Activated CD8-positive, alpha-beta memory T cell treated with anti-CD3 and anti-CD28 coated beads, Interleukin-2, amount 50 U/mL, for 1 hour (primary cell): Measurements from ENCODE around the gene FAF2.
"Not testable (repeated sequence)": the region's sequence is repeated elsewhere in the genome, so short reads cannot be mapped to it uniquely, and the experiment has no call there.

Experiments used
- DNase-seq: peaks from one replicate; pipeline ENCODE4 v3.0.0-alpha.2; 2020; ENCODE audit errors: extremely low read depth

FAF2 gene

GRCh38 chr5:176416965-176417364 lies 31.2 kb upstream of the FAF2 start:
- DNase-seq, result no peak

GRCh38 chr5:176418251-176418650 lies 29.9 kb upstream of the FAF2 start:
- DNase-seq, result no peak

GRCh38 chr5:176420086-176420485 lies 28.1 kb upstream of the FAF2 start:
- no peak for DNase-seq

- no peak for DNase-seq
These were observed 27.1 kb upstream of the FAF2 start for GRCh38 chr5:176420972-176421544.

- no peak for DNase-seq
These were observed 24.0 kb upstream of the FAF2 start for GRCh38 chr5:176424181-176424580.

- no peak for DNase-seq
These were observed 23.0 kb upstream of the FAF2 start for GRCh38 chr5:176425138-176425537.

GRCh38 chr5:176425791-176426190 lies 22.4 kb upstream of the FAF2 start:
- no peak for DNase-seq

GRCh38 chr5:176426876-176427275 lies 21.3 kb upstream of the FAF2 start:
- no peak for DNase-seq

- DNase-seq, result no peak
These were observed 20.2 kb upstream of the FAF2 start for GRCh38 chr5:176427971-176428370.

GRCh38 chr5:176429972-176430371 lies 18.2 kb upstream of the FAF2 start:
- no peak for DNase-seq

- DNase-seq, result no peak
These were observed 15.5 kb upstream of the FAF2 start for GRCh38 chr5:176432707-176433106.

- DNase-seq, result no peak
These were observed 11.5 kb upstream of the FAF2 start for GRCh38 chr5:176436656-176437055.

GRCh38 chr5:176438959-176439757 lies 9.0 kb upstream of the FAF2 start:
- DNase-seq, result no peak

- no peak for DNase-seq
These were observed 7.1 kb upstream of the FAF2 start for GRCh38 chr5:176440927-176441706.

- DNase-seq, result no peak
These were observed 6.3 kb upstream of the FAF2 start for GRCh38 chr5:176441921-176442323.

- DNase-seq, result not testable (repeated sequence)
These were observed 5.3 kb upstream of the FAF2 start for GRCh38 chr5:176442911-176443310.

GRCh38 chr5:176444742-176445141 lies 3.4 kb upstream of the FAF2 start:
- no peak for DNase-seq

- DNase-seq, result no peak
These were observed 2.0 kb upstream of the FAF2 start for GRCh38 chr5:176446028-176446665.

GRCh38 chr5:176446884-176447590 lies 1.1 kb upstream of the FAF2 start:
- no peak for DNase-seq

- DNase-seq, result no peak
These were observed 601 bp upstream of the FAF2 start for GRCh38 chr5:176447591-176447977.

- no peak for DNase-seq
These were observed 1.9 kb downstream of the FAF2 start for GRCh38 chr5:176450077-176450476.
